NCI-H345 (cell line): ENCODE results near the gene SASH1.
"Not testable (repeated sequence)": the region's sequence is repeated elsewhere in the genome, so short reads cannot be mapped to it uniquely, and the experiment has no call there.

Source experiments
- DNase-seq: peaks from one replicate; lab custom pipeline; 2025; lab: John Stamatoyannopoulos, UW

Gene SASH1

GRCh38 chr6:148328876-148329555 is 13.6 kb upstream of the SASH1 start:
- DNase-seq: no peak

- no peak for DNase-seq
Measured at GRCh38 chr6:148329596-148330381, 12.8 kb upstream of the SASH1 start.

- DNase-seq: no peak
Measured at GRCh38 chr6:148332088-148332487, 10.6 kb upstream of the SASH1 start.

- no peak for DNase-seq
Measured at GRCh38 chr6:148336901-148337300, 5.7 kb upstream of the SASH1 start.

- DNase-seq: no peak
Measured at GRCh38 chr6:148339766-148340165, 2.9 kb upstream of the SASH1 start.

GRCh38 chr6:148340586-148341297 is 1.9 kb upstream of the SASH1 start:
- DNase-seq: no peak

GRCh38 chr6:148342100-148342349 is 613 bp upstream of the SASH1 start:
- DNase-seq: no peak

GRCh38 chr6:148343047-148343782 is 577 bp downstream of the SASH1 start:
- DNase-seq: no peak

- no peak for DNase-seq
Measured at GRCh38 chr6:148345176-148345575, 2.5 kb downstream of the SASH1 start.

GRCh38 chr6:148345578-148345977 is 2.9 kb downstream of the SASH1 start:
- DNase-seq: no peak

- no peak for DNase-seq
Measured at GRCh38 chr6:148346681-148347440, 4.2 kb downstream of the SASH1 start.

GRCh38 chr6:148347441-148348054 is 4.9 kb downstream of the SASH1 start:
- no peak for DNase-seq

- DNase-seq: no peak
Measured at GRCh38 chr6:148348335-148348734, 5.7 kb downstream of the SASH1 start.

- no peak for DNase-seq
Measured at GRCh38 chr6:148348778-148349177, 6.1 kb downstream of the SASH1 start.

- DNase-seq: no peak
Measured at GRCh38 chr6:148349466-148349865, 6.8 kb downstream of the SASH1 start.

- no peak for DNase-seq
Measured at GRCh38 chr6:148351309-148351708, 8.7 kb downstream of the SASH1 start.

GRCh38 chr6:148352421-148352820 is 9.8 kb downstream of the SASH1 start:
- DNase-seq: not testable (repeated sequence)

- no peak for DNase-seq
Measured at GRCh38 chr6:148358196-148358785, 15.7 kb downstream of the SASH1 start.

- DNase-seq: no peak
Measured at GRCh38 chr6:148359228-148359627, 16.6 kb downstream of the SASH1 start.

GRCh38 chr6:148364056-148364824 is 21.6 kb downstream of the SASH1 start:
- DNase-seq: no peak
